Stimulated activated CD8-positive, alpha-beta memory T cell treated with anti-CD3 and anti-CD28 coated beads, Interleukin-7, amount 100 ng/mL, for 24 hours (primary cell): ENCODE results near the gene CACNA1G.

Experiments used
- DNase-seq: peaks from one replicate; pipeline ENCODE4 v3.0.0-alpha.2; 2020; ENCODE audit warnings: low read depth

Gene CACNA1G

GRCh38 chr17:50675190-50675589, 114.7 kb downstream of the CACNA1G start:
- no peak for DNase-seq

- no peak for DNase-seq
Measured at GRCh38 chr17:50675627-50676026, 115.1 kb downstream of the CACNA1G start.

DNA sequence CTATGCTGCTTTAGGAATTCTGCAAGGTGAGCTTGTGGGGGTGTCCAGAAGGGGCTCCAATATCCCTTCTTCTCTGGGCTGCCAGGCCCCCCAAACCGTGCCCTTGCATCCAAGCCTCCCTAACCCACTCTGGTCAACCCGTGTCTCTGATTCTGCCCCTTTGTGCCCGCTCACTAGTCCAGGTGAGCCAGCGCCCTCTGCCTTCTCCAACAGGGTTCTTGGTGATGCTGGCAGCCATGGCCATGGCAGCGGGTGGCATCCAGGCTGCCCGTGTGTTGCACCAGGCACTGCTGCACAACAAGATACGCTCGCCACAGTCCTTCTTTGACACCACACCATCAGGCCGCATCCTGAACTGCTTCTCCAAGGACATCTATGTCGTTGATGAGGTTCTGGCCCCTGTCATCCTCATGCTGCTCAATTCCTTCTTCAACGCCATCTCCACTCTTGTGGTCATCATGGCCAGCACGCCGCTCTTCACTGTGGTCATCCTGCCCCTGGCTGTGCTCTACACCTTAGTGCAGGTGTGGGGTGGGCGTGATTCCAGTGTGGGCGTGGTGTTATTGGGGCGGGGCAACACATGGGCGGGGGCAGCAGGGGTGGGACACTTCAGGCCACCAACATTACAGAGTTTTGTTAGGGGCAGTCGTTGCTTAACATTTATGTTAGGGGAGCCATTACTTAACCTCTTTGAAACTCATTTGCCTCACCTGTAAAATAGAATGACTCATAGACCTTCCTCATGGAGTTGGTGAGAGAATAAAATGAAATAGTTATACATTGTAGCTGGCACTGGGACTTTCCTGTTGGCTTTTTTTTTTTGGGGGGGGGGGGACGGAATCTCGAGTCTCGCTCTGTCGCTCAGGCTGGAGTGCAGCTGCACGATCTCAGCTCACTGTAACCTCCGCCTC, 115.8 kb downstream of the CACNA1G start:
- DNase-seq: no peak
